Head of caudate nucleus (tissue), 42 donors: ENCODE measurements around the gene PALLD.

Source experiments
- DNase-seq, 42 donors: peaks; one replicate each; pipeline versions ENCODE4 v3.0.0 to v3.0.0-alpha.2; 2020 to 2021; ENCODE audit warnings: mixed read lengths in 7 of 42
- intact Hi-C: fragments of 100-400 bp; cut with DNase I; formaldehyde crosslinking; loops from one replicate; pipeline ENCODE4 v1.15.0; 2022

Gene PALLD

GRCh38 chr4:168955674-168956073, 458.8 kb downstream of the PALLD start:
- DNase-seq = no peak
- intact Hi-C loops = no loop called here

- intact Hi-C loops = no loop called here
- no peak for DNase-seq
These were observed 463.9 kb downstream of the PALLD start for GRCh38 chr4:168960716-168961115.

GRCh38 chr4:168972596-168972995, 475.7 kb downstream of the PALLD start:
- intact Hi-C loops = no loop called here
- no peak for DNase-seq
